HEK293T (cell line): ENCODE measurements around the gene SUPT4H1.

Source experiments
- BHLHE40 ChIP-seq: fragments of 450-650 bp; IDR thresholded peaks from 2 replicates; pipeline ENCODE4 v1.6.1; 2016; ENCODE audit warnings: mild to moderate bottlenecking, moderate library complexity, borderline replicate concordance
- CTBP1 ChIP-seq: fragments of 450-650 bp; IDR thresholded peaks from 2 replicates; pipeline ENCODE4 v1.6.1; 2016; ENCODE audit warnings: borderline replicate concordance
- ELF4 ChIP-seq: fragments of 450-650 bp; IDR thresholded peaks from 2 replicates; pipeline ENCODE4 v1.6.1; 2017; ENCODE audit warnings: antibody characterized with exemption
- FOXK2 ChIP-seq: fragments of 450-650 bp; IDR thresholded peaks from 2 replicates; pipeline ENCODE4 v1.6.1; 2016; ENCODE audit warnings: mild to moderate bottlenecking
- FOXM1 ChIP-seq: fragments of 450-650 bp; IDR thresholded peaks from 2 replicates; pipeline ENCODE4 v1.6.1; 2017; ENCODE audit warnings: mild to moderate bottlenecking, borderline replicate concordance
- L3MBTL2 ChIP-seq: fragments of 450-650 bp; conservative IDR thresholded peaks from 2 replicates; pipeline ENCODE4 v1.6.1; 2016; ENCODE audit warnings: mild to moderate bottlenecking
- LEF1 ChIP-seq: fragments of 450-650 bp; IDR thresholded peaks from 2 replicates; pipeline ENCODE4 v1.6.1; 2017; ENCODE audit warnings: mild to moderate bottlenecking, borderline replicate concordance
- PKNOX1 ChIP-seq: fragments of 450-650 bp; IDR thresholded peaks from 2 replicates; pipeline ENCODE4 v1.6.1; 2016
- SP1 ChIP-seq: fragments of 450-650 bp; IDR thresholded peaks from 2 replicates; pipeline ENCODE4 v1.6.1; 2017
- SUZ12 ChIP-seq: fragments of 450-650 bp; IDR thresholded peaks from 2 replicates; pipeline ENCODE4 v1.6.1; 2016; ENCODE audit warnings: mild to moderate bottlenecking
- TARDBP ChIP-seq: fragments of 450-650 bp; IDR thresholded peaks from 2 replicates; pipeline ENCODE4 v1.6.1; 2016

DNA sequence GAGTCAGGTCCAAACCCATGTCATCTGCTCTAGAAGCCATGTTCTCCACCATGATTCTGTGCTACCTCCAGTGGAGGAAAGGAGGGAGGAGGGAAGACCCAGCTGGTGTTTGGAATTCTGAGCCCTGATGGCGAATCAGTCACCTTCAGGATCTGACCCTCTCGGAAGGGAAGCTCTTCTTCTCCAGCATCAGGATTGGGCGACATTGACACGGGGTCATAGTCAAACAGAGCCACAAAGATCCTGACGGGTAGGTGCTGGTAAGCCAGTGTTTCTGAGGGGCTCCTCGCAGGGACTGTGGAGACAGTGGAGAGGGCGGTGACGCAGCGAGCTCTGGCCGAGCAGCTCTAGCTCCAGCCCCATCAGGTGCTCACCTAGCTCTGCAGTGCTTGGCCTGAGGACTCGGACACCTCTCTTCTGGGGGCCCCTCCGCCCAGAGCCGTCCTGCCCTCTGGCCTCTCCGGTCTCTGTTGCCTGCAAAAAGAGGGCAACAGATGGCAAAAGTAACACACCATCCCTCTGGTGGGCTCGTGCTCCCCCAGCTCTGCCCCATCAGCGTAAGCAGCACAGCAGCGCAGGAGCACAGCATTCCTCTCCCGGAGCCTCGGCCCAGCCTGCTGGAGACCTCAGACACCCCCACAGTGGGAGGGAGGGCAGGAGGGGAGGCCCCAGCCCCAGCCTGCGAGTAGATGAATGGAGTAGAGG lies 44.4 kb downstream of the SUPT4H1 start:
- TF ChIP-seq FOXK2 (no peak), SUZ12 (no peak), BHLHE40 (no peak), TARDBP (no peak), SP1 (no peak), FOXM1 (no peak), PKNOX1 (no peak), LEF1 (no peak), ELF4 (no peak), L3MBTL2 (no peak), CTBP1 (no peak)
